ENCODE results near the gene TBC1D2B.
"Not testable (repeated sequence)": the region's sequence is repeated elsewhere in the genome, so short reads cannot be mapped to it uniquely, and the experiment has no call there.

Gene TBC1D2B

GRCh38 chr15:77969055-77969454 lies 108.5 kb downstream of the TBC1D2B start:
- Histone ChIP-seq H3K79me2 (ENCODE audit: insufficient read depth, low read length) (no peaks in the 10 kb centered on the region), H3K36me3 (ENCODE audit: low read length) (no peaks in the 10 kb centered on the region), H3F3A (ENCODE audit: insufficient read depth) (no peaks in the 10 kb centered on the region), H3K9ac (ENCODE audit: low read length) (no peak overlapping the region), H3K27me3 (ENCODE audit: low read length) (no peaks in the 10 kb centered on the region), H3K4me2 (ENCODE audit: low read depth, low read length, poor library complexity, severe bottlenecking) (no peak overlapping the region), H3K4me3 (ENCODE audit: insufficient read depth, low read length, poor library complexity, severe bottlenecking) (no peak overlapping the region), H3K27ac (ENCODE audit: low read depth, low read length) (no peak overlapping the region), H3K9me2 (replicated peaks; ENCODE audit: insufficient read depth, low read length) (no peaks in the 10 kb centered on the region), H2AFZ (ENCODE audit: low read depth, low read length, severe bottlenecking) (no peak overlapping the region), H4K20me1 (ENCODE audit: low read depth, low read length) (no peaks in the 10 kb centered on the region), H3K9me3 (ENCODE audit: insufficient read depth, low read length) (no peaks in the 10 kb centered on the region)
- TF ChIP-seq CTCF (IDR thresholded peaks at IDR 0.05; ENCODE audit: insufficient read depth, low read length, poor library complexity, severe bottlenecking) (no peak), EZH2phosphoT487 (conservative IDR thresholded peaks at IDR 0.05; ENCODE audit: low read length) (no peak)

DNA sequence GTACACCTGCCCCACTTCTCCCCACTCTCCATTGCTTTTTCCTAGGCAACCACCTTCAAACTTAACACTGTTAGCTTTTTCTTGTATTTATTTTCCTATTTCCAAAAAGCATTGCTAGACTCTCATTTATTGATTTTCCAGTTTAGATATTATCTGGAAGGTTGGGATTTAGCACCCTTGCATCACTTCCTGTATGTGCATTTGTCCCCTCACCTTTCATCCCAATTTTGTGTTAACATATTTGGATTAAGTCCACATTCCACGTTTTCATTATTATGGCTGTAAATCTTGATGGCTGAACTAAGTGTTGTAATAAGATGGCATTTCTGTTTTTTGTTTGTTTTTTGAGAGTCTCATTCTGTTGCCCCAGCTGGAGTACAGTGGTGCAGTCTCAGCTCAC lies 109.7 kb downstream of the TBC1D2B start:
- no peaks in the 10 kb centered on the region for H3K9me3 ChIP-seq (ENCODE audit: insufficient read depth, low read length)
- H3F3A ChIP-seq (ENCODE audit: insufficient read depth), result no peaks in the 10 kb centered on the region
- no peaks in the 10 kb centered on the region for H4K20me1 ChIP-seq (ENCODE audit: low read depth, low read length)
- H2AFZ ChIP-seq (ENCODE audit: low read depth, low read length, severe bottlenecking), result no peak overlapping the region
- H3K9ac ChIP-seq (ENCODE audit: low read length), result no peak overlapping the region
- no peak overlapping the region for H3K4me2 ChIP-seq (ENCODE audit: low read depth, low read length, poor library complexity, severe bottlenecking)
- H3K36me3 ChIP-seq (ENCODE audit: low read length), result no peaks in the 10 kb centered on the region
- no peak overlapping the region for H3K27ac ChIP-seq (ENCODE audit: low read depth, low read length)
- H3K27me3 ChIP-seq (ENCODE audit: low read length), result no peaks in the 10 kb centered on the region
- H3K79me2 ChIP-seq (ENCODE audit: insufficient read depth, low read length), result no peaks in the 10 kb centered on the region
- TF ChIP-seq EZH2phosphoT487 (conservative IDR thresholded peaks at IDR 0.05; ENCODE audit: low read length) (no peak), CTCF (IDR thresholded peaks at IDR 0.05; ENCODE audit: insufficient read depth, low read length, poor library complexity, severe bottlenecking) (no peak)
- H3K4me3 ChIP-seq (ENCODE audit: insufficient read depth, low read length, poor library complexity, severe bottlenecking), result no peak overlapping the region
- H3K9me2 ChIP-seq (replicated peaks; ENCODE audit: insufficient read depth, low read length), result no peaks in the 10 kb centered on the region

DNA sequence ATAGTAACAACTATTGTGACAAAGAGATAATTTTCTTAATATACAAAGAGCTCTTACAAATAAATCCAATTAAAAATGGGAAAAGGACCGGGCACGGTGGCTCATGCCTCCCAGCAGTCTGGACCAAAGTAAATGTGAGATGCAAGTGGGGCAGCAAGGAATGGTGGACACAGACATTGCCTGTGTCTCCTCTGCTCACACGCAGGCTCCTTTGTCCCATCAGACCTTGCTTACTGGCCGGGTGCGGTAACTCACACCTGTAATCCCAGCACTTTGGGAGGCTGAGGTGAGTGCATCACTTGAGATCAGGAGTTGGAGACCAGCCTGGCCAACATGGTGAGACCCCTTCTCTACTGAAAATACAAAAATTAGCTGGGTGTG lies 110.3 kb downstream of the TBC1D2B start:
- not testable (repeated sequence) for H3K4me2 ChIP-seq (ENCODE audit: low read depth, low read length, poor library complexity, severe bottlenecking); H4K20me1 ChIP-seq (ENCODE audit: low read depth, low read length)

GRCh38 chr15:77966540-77967234 lies 110.8 kb downstream of the TBC1D2B start:
- no peaks in the 10 kb centered on the region for H3K27me3 ChIP-seq (ENCODE audit: low read length)
- no peaks in the 10 kb centered on the region for H3K79me2 ChIP-seq (ENCODE audit: insufficient read depth, low read length)
- no peaks in the 10 kb centered on the region for H3K9me3 ChIP-seq (ENCODE audit: insufficient read depth, low read length)
- TF ChIP-seq EZH2phosphoT487 (conservative IDR thresholded peaks at IDR 0.05; ENCODE audit: low read length), result no peak
- TF ChIP-seq CTCF (IDR thresholded peaks at IDR 0.05; ENCODE audit: insufficient read depth, low read length, poor library complexity, severe bottlenecking), result peak; percentile 96
- no peak overlapping the region for H3K4me2 ChIP-seq (ENCODE audit: low read depth, low read length, poor library complexity, severe bottlenecking)
- H2AFZ ChIP-seq (ENCODE audit: low read depth, low read length, severe bottlenecking), result no peak overlapping the region
- H3K4me3 ChIP-seq (ENCODE audit: insufficient read depth, low read length, poor library complexity, severe bottlenecking), result no peak overlapping the region
- H4K20me1 ChIP-seq (ENCODE audit: low read depth, low read length), result no peaks in the 10 kb centered on the region
- H3F3A ChIP-seq (ENCODE audit: insufficient read depth), result no peaks in the 10 kb centered on the region
- no peak overlapping the region for H3K9ac ChIP-seq (ENCODE audit: low read length)
- H3K36me3 ChIP-seq (ENCODE audit: low read length), result no peaks in the 10 kb centered on the region
- H3K9me2 ChIP-seq (replicated peaks; ENCODE audit: insufficient read depth, low read length), result no peaks in the 10 kb centered on the region
- H3K27ac ChIP-seq (ENCODE audit: low read depth, low read length), result no peak overlapping the region

More for the DNA sequence above, 110.3 kb downstream of the TBC1D2B start:
- not testable (repeated sequence) for H3K27me3 ChIP-seq (ENCODE audit: low read length); H3K9me3 ChIP-seq (ENCODE audit: insufficient read depth, low read length); H3K4me3 ChIP-seq (ENCODE audit: insufficient read depth, low read length, poor library complexity, severe bottlenecking); H3K9me2 ChIP-seq (replicated peaks; ENCODE audit: insufficient read depth, low read length); H3K27ac ChIP-seq (ENCODE audit: low read depth, low read length); H2AFZ ChIP-seq (ENCODE audit: low read depth, low read length, severe bottlenecking); H3K36me3 ChIP-seq (ENCODE audit: low read length); H3K9ac ChIP-seq (ENCODE audit: low read length); H3K79me2 ChIP-seq (ENCODE audit: insufficient read depth, low read length); H3F3A ChIP-seq (ENCODE audit: insufficient read depth)

Measured in SU-DHL-6 (cell line).